Large intestine (tissue), 1 donor: ENCODE results near the gene GPR162. TPM values are rescaled to one million over a fixed set of nuclear protein-coding genes. Genes with fewer than 3 reads are reported as not detected.

Experiments used
- polyA plus RNA-seq: library from polyadenylated mRNA; unstranded; fragments of 120-200 nt; gene quantifications from one replicate; pipeline ENCODE4 v1.2.1, GENCODE V29; 2013

GPR162 gene
- polyA plus RNA-seq, 1 donor, result 7.9 TPM

Other genes starting within 250 kb of the GPR162 start
- 132 TPM for gene CHD4, start 214.4 kb upstream of the GPR162 start, polyA plus RNA-seq
- gene LPAR5, start 185.9 kb upstream of the GPR162 start, polyA plus RNA-seq, result 21.4 TPM
- gene ACRBP, start 174.4 kb upstream of the GPR162 start, polyA plus RNA-seq, result 4.0 TPM
- 61.1 TPM for gene ING4, start 158.7 kb upstream of the GPR162 start, polyA plus RNA-seq
- gene ZNF384, start 132.4 kb upstream of the GPR162 start, polyA plus RNA-seq, result 86.3 TPM
- gene PIANP, start 121.0 kb upstream of the GPR162 start, polyA plus RNA-seq, result 5.4 TPM
- gene COPS7A, start 97.8 kb upstream of the GPR162 start, polyA plus RNA-seq, result 42.2 TPM
- 174 TPM for gene MLF2, start 68.7 kb upstream of the GPR162 start, polyA plus RNA-seq
- 242 TPM for gene PTMS, start 55.5 kb upstream of the GPR162 start, polyA plus RNA-seq
- gene LAG3, start 49.3 kb upstream of the GPR162 start, polyA plus RNA-seq, result 2.1 TPM
- gene CD4, start 32.3 kb upstream of the GPR162 start, polyA plus RNA-seq, result 17.4 TPM
- 15.6 TPM for gene P3H3, start 6.6 kb downstream of the GPR162 start, polyA plus RNA-seq
- 5.9 TPM for gene GNB3, start 19.1 kb downstream of the GPR162 start, polyA plus RNA-seq
- 29.1 TPM for gene CDCA3, start 29.5 kb downstream of the GPR162 start, polyA plus RNA-seq
- 49.7 TPM for gene USP5, start 30.3 kb downstream of the GPR162 start, polyA plus RNA-seq
- gene TPI1, start 45.7 kb downstream of the GPR162 start, polyA plus RNA-seq, result 564 TPM
- gene SPSB2, start 51.5 kb downstream of the GPR162 start, polyA plus RNA-seq, result 15.3 TPM
- 8.2 TPM for gene LRRC23, start 83.0 kb downstream of the GPR162 start, polyA plus RNA-seq
- gene ENO2, start 92.8 kb downstream of the GPR162 start, polyA plus RNA-seq, result 18.6 TPM
- gene ATN1, start 106.1 kb downstream of the GPR162 start, polyA plus RNA-seq, result 66.6 TPM
- not detected for gene RNU7-1, start 122.0 kb downstream of the GPR162 start, polyA plus RNA-seq
- gene C12orf57, start 122.2 kb downstream of the GPR162 start, polyA plus RNA-seq, result 141 TPM
- 34.6 TPM for gene PTPN6, start 129.5 kb downstream of the GPR162 start, polyA plus RNA-seq
- 225 TPM for gene PHB2, start 148.8 kb downstream of the GPR162 start, polyA plus RNA-seq
- 38.8 TPM for gene EMG1, start 149.1 kb downstream of the GPR162 start, polyA plus RNA-seq
- gene LPCAT3, start 196.7 kb downstream of the GPR162 start, polyA plus RNA-seq, result 81.6 TPM
- 80.5 TPM for gene C1S, start 238.9 kb downstream of the GPR162 start, polyA plus RNA-seq